ENCODE results near the gene KCNK17.
"Not testable (repeated sequence)": the region's sequence is repeated elsewhere in the genome, so short reads cannot be mapped to it uniquely, and the experiment has no call there.

KCNK17 gene

DNA sequence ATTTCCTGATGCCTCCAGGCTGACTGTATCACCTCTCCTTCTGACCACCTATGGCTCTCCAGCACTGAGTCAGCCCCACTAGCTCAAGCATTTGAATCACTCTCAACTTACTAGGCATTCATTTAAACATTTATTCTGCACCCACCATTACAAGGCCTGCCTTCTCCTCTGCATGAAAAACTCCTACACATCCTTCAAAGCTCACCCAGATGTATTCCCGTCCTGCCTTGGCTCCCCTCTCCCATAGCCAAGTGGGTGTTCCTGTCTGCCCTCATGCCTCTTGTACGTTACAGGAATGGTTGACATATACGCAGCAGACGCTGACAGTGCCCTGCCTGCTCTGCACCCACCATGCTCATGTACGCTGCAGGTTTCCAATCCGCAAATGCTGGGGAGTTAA lies 21.6 kb downstream of the KCNK17 start:
- TF ChIP-seq MAX (IDR thresholded peaks at IDR 0.05; ENCODE audit: low read depth, low read length) (no peak), POLR2A (IDR thresholded peaks at IDR 0.05; ENCODE audit: extremely low read depth, insufficient read length) (no peak), MYC (IDR thresholded peaks at IDR 0.05; ENCODE audit: low read depth, low read length) (no peak)
- TF ChIP-seq, protein P1, sequence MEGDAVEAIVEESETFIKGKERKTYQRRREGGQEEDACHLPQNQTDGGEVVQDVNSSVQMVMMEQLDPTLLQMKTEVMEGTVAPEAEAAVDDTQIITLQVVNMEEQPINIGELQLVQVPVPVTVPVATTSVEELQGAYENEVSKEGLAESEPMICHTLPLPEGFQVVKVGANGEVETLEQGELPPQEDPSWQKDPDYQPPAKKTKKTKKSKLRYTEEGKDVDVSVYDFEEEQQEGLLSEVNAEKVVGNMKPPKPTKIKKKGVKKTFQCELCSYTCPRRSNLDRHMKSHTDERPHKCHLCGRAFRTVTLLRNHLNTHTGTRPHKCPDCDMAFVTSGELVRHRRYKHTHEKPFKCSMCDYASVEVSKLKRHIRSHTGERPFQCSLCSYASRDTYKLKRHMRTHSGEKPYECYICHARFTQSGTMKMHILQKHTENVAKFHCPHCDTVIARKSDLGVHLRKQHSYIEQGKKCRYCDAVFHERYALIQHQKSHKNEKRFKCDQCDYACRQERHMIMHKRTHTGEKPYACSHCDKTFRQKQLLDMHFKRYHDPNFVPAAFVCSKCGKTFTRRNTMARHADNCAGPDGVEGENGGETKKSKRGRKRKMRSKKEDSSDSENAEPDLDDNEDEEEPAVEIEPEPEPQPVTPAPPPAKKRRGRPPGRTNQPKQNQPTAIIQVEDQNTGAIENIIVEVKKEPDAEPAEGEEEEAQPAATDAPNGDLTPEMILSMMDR (IDR thresholded peaks at IDR 0.05; ENCODE audit: low read depth, low read length) = no peak
- H3K4me3 ChIP-seq (ENCODE audit: low read depth, low read length) = no peak overlapping the region
- no peak for DNase-seq (ENCODE audit: low read depth)

GRCh38 chr6:39289490-39289889 lies 24.7 kb downstream of the KCNK17 start:
- DNase-seq (ENCODE audit: low read depth) = peak; percentile 25

GRCh38 chr6:39287601-39288000 lies 26.6 kb downstream of the KCNK17 start:
- TF ChIP-seq MAX (IDR thresholded peaks at IDR 0.05; ENCODE audit: low read depth, low read length) (no peak), POLR2A (IDR thresholded peaks at IDR 0.05; ENCODE audit: extremely low read depth, insufficient read length) (no peak), MYC (IDR thresholded peaks at IDR 0.05; ENCODE audit: low read depth, low read length) (no peak)
- TF ChIP-seq, protein P1 (IDR thresholded peaks at IDR 0.05; ENCODE audit: low read depth, low read length) = no peak
- DNase-seq (ENCODE audit: low read depth) = no peak
- H3K4me3 ChIP-seq (ENCODE audit: low read depth, low read length) = no peak overlapping the region

More at GRCh38 chr6:39289490-39289889, 24.7 kb downstream of the KCNK17 start:
- H3K4me3 ChIP-seq (ENCODE audit: low read depth, low read length) = no peak overlapping the region
- TF ChIP-seq MAX (IDR thresholded peaks at IDR 0.05; ENCODE audit: low read depth, low read length) (no peak), MYC (IDR thresholded peaks at IDR 0.05; ENCODE audit: low read depth, low read length) (no peak), POLR2A (IDR thresholded peaks at IDR 0.05; ENCODE audit: extremely low read depth, insufficient read length) (no peak)
- TF ChIP-seq, protein P1 (IDR thresholded peaks at IDR 0.05; ENCODE audit: low read depth, low read length) = no peak

GRCh38 chr6:39286596-39286995 lies 27.6 kb downstream of the KCNK17 start:
- not testable (repeated sequence) for H3K4me3 ChIP-seq (ENCODE audit: low read depth, low read length); DNase-seq (ENCODE audit: low read depth)

DNA sequence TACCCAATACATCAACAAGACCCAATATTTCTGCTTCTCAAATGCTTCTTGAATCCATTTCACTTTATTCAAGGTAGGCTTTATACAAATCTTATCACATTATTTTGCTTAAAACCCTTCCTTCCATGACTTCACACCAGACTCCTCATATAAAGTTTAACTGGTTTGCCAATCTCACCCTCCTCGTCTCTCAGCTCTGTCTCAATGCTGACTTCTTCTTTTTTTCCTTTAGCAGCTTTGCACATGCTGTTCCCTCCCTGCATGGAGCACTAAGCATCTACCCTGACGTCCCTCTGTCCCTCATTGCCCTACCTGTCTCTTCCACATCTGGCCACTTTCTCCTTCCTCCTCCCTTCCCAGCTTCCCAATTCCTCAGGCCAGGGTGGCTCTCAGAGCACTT lies 31.4 kb downstream of the KCNK17 start:
- DNase-seq (ENCODE audit: low read depth) = no peak
- no peak overlapping the region for H3K4me3 ChIP-seq (ENCODE audit: low read depth, low read length)
- TF ChIP-seq POLR2A (IDR thresholded peaks at IDR 0.05; ENCODE audit: extremely low read depth, insufficient read length) (no peak), MAX (IDR thresholded peaks at IDR 0.05; ENCODE audit: low read depth, low read length) (no peak), MYC (IDR thresholded peaks at IDR 0.05; ENCODE audit: low read depth, low read length) (no peak)
- TF ChIP-seq, protein P1 (IDR thresholded peaks at IDR 0.05; ENCODE audit: low read depth, low read length) = no peak

GRCh38 chr6:39281312-39281980 lies 32.8 kb downstream of the KCNK17 start:
- DNase-seq (ENCODE audit: low read depth) = no peak
- H3K4me3 ChIP-seq (ENCODE audit: low read depth, low read length) = no peak overlapping the region
- TF ChIP-seq POLR2A (IDR thresholded peaks at IDR 0.05; ENCODE audit: extremely low read depth, insufficient read length) (no peak), MAX (IDR thresholded peaks at IDR 0.05; ENCODE audit: low read depth, low read length) (no peak)

Data from NB4 (cell line).